Measurements from ENCODE around the gene PJVK.

DNA sequence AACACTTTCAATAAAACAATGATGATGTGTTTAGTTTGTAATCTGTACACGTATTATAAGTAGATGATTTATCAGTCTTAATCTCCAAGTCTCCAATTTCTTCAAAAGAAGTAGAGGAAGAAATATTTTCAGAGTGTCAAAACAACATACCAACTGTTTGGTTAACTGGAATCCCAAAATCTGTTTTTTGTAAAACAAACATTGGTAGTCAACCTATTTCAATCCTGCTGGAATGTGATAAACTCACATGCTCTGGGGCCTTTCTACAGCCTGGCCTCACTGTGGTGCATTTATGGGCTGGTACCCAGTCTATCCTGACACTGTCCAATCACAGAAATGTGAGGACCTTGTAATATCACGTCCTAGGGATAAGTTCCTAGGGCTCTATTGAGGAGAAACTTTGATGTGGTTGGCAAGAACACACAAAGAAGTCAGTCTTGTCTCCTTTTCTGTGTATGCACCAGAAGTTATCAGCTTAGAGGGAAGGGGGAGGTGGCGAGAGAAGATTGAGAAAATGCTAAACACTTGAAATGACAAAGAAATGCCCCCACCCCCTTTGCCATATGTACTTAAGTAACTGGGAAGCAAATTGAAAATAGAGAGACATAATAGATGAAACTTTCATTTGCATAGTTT, 47.4 kb upstream of the PJVK start:
- TF ChIP-seq CTCF (IDR thresholded peaks at IDR 0.05) (no peak), POLR2A (IDR thresholded peaks at IDR 0.05) (no peak), POLR2AphosphoS5 (IDR thresholded peaks at IDR 0.05) (no peak)
